ENCODE data around the gene LIPC. TPM values are rescaled to one million over a fixed set of nuclear protein-coding genes. Genes with fewer than 3 reads are reported as not detected.

The LIPC gene
- total and polyA plus RNA-seq, 2 of the 4 experiments (the other 2 are of a cell fraction): 0.07 TPM; not detected in 1

DNA sequence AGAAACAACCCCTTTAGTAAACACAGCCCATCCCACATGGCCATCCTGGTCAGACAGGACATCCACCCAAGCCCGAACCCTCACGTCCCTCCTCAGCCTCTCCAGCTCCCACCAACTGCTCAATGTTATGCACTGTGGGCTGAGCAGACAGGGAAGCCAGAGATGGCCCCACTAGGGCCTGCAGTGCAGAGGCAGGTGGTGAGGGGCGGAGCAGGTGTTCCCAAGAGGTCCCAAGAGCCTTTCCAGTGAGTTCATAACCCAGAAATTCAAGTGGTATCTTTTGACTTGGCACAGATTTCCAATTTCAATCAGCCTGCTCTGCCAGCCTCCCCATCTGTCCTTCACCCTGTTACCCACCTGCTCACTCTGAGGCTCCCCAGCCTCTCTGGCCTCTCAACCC lies 130.3 kb downstream of the LIPC start:
- H3K27ac ChIP-seq (ENCODE audit: insufficient read depth, low read length): no peak overlapping the region

More for the DNA sequence above, 130.3 kb downstream of the LIPC start:
- Histone ChIP-seq H2BK20ac (ENCODE audit: low read depth, low read length) (no peak overlapping the region), H3K18ac (ENCODE audit: low read depth, low read length) (no peak overlapping the region), H4K5ac (ENCODE audit: low read depth, low read length) (no peak overlapping the region), H2BK5ac (ENCODE audit: low read depth, low read length, poor library complexity, severe bottlenecking) (no peak overlapping the region), H3K36me3 (ENCODE audit: control insufficient read depth, insufficient read depth, low read length) (no peaks in the 10 kb centered on the region), H3K56ac (ENCODE audit: extremely low read depth, insufficient read depth, low read length) (no peak overlapping the region), H3K4me3 (ENCODE audit: insufficient read depth, low read depth, low read length) (no peak overlapping the region), H2AK9ac (replicated peaks; ENCODE audit: low read depth, low read length, poor library complexity) (no peak overlapping the region), H4K20me1 (ENCODE audit: insufficient read depth, low read length) (no peaks in the 10 kb centered on the region), H3K4me2 (ENCODE audit: low read depth, low read length) (no peak overlapping the region), H3K27me3 (ENCODE audit: control insufficient read depth, insufficient read depth, low read length) (peaks cover 3% of the 10 kb centered on the region; the same call in 1 of the 2 replicates), H3K79me1 (ENCODE audit: low read depth in 1 of 2, low read length in 2 of 2) (no peaks in the 10 kb centered on the region), H2AFZ (replicated peaks; ENCODE audit: low read length, poor library complexity) (no peak overlapping the region), H2BK15ac (ENCODE audit: low read depth, low read length) (no peak overlapping the region), H3K9me1 (ENCODE audit: insufficient read depth, low read length) (no peaks in the 10 kb centered on the region), H3K4me1 (ENCODE audit: control insufficient read depth, insufficient read depth, low read length) (no peaks in the 10 kb centered on the region), H3K9me3 (ENCODE audit: control insufficient read depth, insufficient read depth, low read length) (no peaks in the 10 kb centered on the region; the same call in 1 of the 2 replicates), H3K9ac (ENCODE audit: low read depth, low read length) (no peak overlapping the region), H2BK120ac (ENCODE audit: low read depth, low read length) (no peak overlapping the region), H3K23ac (ENCODE audit: low read depth, low read length) (no peak overlapping the region), H4K8ac (ENCODE audit: low read depth in 2 of 2, low read length in 2 of 2) (no peak overlapping the region), H2AK5ac (ENCODE audit: low read depth, low read length) (no peak overlapping the region), H3K4ac (ENCODE audit: low read depth, low read length) (no peak overlapping the region), H3K14ac (replicated peaks; ENCODE audit: low read depth, low read length) (no peak overlapping the region), H4K91ac (ENCODE audit: insufficient read depth, low read depth, low read length) (no peak overlapping the region)
- intact Hi-C loops (cut with micrococcal nuclease): no loop called here
- DNase-seq: no peak
- dilution Hi-C loops (cut with HindIII; ENCODE audit: low sequenced_read_pairs, unreplicated experiment): no loop called here
- ChIA-PET CTCF (no interaction called here), POLR2A (ENCODE audit: unreplicated experiment) (no interaction called here)
- no TSS peak for BruUV-seq (replicated peaks)
- ATAC-seq (ENCODE audit: low read depth): no peak
- WGBS, 2 experiments (ENCODE audit: extremely low coverage in 2 of 2, insufficient read length in 1 of 2): no CpG with 5 or more reads among the region's 3 CpGs
- in situ Hi-C loops (cut with MboI; ENCODE audit: low sequenced_read_pairs): no loop called here
- TF ChIP-seq, protein P1, sequence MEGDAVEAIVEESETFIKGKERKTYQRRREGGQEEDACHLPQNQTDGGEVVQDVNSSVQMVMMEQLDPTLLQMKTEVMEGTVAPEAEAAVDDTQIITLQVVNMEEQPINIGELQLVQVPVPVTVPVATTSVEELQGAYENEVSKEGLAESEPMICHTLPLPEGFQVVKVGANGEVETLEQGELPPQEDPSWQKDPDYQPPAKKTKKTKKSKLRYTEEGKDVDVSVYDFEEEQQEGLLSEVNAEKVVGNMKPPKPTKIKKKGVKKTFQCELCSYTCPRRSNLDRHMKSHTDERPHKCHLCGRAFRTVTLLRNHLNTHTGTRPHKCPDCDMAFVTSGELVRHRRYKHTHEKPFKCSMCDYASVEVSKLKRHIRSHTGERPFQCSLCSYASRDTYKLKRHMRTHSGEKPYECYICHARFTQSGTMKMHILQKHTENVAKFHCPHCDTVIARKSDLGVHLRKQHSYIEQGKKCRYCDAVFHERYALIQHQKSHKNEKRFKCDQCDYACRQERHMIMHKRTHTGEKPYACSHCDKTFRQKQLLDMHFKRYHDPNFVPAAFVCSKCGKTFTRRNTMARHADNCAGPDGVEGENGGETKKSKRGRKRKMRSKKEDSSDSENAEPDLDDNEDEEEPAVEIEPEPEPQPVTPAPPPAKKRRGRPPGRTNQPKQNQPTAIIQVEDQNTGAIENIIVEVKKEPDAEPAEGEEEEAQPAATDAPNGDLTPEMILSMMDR (conservative IDR thresholded peaks at IDR 0.05; ENCODE audit: low read depth, low read length): no peak
- TF ChIP-seq POLR2A (IDR thresholded peaks at IDR 0.05; ENCODE audit: low read depth, low read length) (no peak), NFE2L2 (IDR thresholded peaks at IDR 0.05; ENCODE audit: low read depth, low read length) (no peak), CHD1 (IDR thresholded peaks at IDR 0.05; ENCODE audit: low read depth, low read length) (no peak), SMC3 (IDR thresholded peaks at IDR 0.05; ENCODE audit: low read depth, low read length) (no peak), MXI1 (IDR thresholded peaks at IDR 0.05; ENCODE audit: borderline replicate concordance, low read depth, low read length) (no peak), FOS (IDR thresholded peaks at IDR 0.05; ENCODE audit: low read depth, low read length) (no peak), MAZ (IDR thresholded peaks at IDR 0.05; ENCODE audit: borderline replicate concordance, low read depth, low read length) (no peak), RCOR1 (IDR thresholded peaks at IDR 0.05; ENCODE audit: insufficient replicate concordance, low read length) (no peak)
- TF ChIP-seq, protein P2, sequence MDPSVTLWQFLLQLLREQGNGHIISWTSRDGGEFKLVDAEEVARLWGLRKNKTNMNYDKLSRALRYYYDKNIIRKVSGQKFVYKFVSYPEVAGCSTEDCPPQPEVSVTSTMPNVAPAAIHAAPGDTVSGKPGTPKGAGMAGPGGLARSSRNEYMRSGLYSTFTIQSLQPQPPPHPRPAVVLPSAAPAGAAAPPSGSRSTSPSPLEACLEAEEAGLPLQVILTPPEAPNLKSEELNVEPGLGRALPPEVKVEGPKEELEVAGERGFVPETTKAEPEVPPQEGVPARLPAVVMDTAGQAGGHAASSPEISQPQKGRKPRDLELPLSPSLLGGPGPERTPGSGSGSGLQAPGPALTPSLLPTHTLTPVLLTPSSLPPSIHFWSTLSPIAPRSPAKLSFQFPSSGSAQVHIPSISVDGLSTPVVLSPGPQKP (IDR thresholded peaks at IDR 0.05; ENCODE audit: borderline replicate concordance, low read depth, low read length): no peak

Measured in IMR-90 (cell line).